GM19238 (cell line): Measurements from ENCODE around the gene CAPZB.

Experiments
- DNase-seq: peaks from one replicate; pipeline ENCODE4 v3.0.0; 2011; ENCODE audit warnings: low spot score; ENCODE audit not compliant: insufficient read length

CAPZB gene

DNA sequence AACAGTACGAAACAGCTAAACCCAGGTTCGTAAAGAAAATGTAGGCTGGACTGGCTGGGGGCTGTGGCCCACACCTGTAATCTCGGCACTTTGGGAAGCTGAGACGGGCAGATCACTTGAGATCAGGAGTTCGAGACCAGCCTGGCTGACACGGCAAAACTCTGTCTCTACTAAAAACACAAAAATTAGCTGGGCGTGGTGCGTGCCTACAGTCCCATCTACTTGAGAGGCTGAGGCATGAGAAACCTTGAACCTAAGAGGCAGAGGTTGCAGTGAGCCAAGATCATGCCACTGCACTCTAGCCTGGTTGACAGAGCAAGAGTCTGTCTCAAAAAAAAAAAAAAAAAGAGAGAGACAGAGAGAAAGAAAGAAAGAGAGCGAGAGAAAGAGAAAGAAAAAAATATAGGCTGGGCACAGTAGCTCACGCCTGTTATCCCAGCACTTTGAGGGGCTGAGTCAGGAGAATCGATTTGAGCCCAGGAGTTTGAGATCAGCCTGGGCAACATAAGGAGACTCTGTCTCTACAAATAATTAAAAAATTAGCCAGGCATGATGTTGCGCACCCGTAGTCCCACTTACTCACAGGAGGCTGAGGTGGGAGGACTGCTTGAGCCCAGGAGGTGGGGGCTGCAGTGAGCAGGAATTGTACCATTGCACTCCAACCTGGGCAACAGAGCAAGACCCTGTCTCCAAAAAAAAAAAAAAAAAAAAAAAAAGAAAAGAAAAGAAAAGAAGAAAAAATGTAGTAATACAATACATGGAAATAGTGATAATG, 35.7 kb downstream of the CAPZB start:
- DNase-seq: no peak

DNA sequence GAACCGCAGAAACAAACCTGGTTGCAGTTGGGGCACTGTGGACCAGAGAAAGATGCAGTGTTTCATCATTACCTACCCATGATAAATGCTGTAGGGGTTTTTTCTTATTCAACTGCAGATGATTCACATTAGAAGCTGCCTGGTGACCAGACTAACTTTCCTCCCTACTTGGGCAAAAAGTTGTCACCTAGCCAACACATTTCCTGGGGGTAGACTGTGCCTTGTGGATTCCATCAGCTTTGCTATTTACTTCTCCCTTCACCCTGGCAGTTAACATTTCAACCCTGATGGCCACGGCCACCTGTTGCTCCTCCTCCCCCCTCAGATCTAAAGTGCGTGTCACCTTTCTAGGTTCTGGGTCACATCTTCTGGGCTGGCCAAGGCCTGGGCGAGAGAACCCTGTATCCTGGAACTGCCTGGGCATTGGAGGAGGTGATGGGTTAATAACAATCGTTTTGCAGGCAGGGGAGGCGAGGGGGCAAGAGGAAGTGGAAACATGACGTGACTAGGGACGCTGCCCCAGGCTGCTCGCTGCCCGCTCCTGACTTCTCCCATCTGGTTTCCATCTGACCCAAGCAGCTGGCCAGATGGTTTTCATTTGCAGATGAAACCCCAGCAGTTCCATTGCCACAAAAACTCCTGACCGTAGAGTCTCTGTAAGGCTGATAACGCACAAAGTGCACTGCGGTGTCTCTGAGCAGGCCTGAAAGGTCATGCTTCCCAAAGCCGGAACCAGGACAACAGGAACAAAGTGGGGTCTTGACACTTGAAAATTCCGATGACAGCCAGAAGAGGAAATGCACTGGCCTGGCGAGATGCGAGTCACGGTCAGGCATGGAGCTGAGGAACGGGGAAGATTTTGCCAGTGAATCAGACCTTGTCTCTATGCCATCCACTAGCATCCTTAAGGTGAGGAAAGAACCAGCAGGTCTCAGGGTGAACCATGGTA, 36.6 kb downstream of the CAPZB start:
- DNase-seq: no peak

DNA sequence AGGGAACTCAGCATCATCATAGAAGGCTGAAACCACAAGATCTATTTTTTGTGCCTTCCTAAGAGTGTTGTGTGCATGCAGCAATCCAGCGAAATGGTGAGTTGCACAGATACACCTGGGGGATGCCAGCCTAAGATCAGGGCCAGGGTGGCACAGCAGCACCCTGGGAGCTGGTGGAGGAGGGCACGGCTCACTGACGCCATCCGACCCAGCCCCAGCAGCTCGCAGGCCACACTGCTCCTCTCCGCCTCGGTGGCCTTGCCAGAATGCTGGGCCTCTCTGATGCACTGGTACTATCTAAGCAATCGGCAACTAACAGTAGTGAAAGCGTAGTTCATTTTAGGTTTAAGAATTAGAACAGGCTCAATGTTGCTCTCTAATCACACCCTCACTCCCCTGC, 37.8 kb downstream of the CAPZB start:
- no peak for DNase-seq

DNA sequence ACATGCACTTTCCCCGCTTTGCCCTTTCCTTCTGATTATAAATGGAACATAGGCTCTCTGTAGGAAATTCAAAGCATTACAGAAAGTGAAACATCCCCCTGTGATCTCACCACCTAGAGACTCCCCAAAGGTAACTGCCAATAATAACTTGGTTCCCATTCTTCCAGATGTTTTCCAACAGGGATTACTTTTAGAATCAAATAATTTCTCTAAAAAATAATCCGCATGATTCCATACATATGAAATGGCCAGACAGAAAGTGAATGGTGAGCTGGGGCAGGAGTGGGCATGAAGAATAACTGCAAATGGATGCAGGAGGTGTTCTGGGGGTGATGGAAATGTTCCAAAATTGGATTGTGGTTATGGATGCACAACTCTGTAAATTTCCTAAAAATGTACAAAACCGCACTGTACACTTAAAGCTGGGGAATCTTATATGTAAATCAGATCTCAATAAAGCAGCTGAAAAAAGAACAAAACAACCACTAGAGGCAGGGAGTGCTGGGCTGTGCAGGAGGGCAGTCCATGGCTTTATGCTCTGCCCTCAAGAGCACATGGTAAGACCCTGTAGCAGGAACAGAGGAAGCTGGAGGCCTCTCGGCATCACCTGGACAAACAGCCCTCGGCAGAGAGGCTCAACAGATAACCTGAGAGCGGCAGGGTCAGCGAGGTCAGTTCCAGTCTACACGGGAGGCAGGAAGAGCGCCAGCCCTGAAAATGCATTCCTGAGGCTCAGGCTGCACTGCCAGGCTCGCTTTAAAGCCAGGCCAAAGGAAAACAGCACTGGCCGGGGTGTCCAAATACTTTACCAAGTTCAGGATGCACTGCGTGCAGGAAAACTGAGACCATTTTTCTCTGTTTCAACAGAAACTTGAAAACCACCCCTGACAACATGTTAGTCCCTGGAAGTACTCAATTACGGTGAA, 39.7 kb downstream of the CAPZB start:
- no peak for DNase-seq

DNA sequence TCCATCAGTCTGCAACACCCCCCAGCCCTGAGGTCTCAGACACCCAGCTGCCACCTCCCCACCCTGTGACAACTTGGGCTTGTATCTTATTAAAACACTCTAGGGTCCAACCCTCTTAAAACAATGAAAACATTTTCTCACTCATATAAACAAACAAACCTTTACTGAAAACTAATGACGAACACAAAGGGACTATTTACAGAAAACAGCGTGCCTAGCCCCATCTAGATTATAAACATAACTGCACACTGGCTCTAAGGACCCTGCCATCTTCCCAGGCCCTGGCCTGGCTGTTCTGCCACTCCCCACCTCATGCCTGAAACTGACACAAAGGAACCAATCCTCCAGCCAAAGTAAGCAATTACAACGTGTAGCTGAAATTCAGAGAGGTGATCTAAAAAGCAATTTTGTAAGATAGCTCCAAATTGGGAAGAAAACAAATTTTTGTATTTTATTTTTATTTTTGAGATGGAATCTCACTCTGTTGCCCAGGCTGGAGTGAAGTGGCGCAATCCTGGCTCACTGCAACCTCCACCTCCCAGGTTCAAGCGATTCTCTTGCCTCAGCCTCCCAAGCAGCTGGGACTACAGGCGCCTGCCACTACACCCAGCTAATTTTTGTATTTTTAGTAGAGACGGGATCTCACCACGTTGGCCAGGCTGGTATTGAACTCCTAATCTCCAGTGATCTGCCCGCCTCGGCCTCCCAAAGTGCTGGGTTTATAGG, 40.9 kb downstream of the CAPZB start:
- DNase-seq: no peak

DNA sequence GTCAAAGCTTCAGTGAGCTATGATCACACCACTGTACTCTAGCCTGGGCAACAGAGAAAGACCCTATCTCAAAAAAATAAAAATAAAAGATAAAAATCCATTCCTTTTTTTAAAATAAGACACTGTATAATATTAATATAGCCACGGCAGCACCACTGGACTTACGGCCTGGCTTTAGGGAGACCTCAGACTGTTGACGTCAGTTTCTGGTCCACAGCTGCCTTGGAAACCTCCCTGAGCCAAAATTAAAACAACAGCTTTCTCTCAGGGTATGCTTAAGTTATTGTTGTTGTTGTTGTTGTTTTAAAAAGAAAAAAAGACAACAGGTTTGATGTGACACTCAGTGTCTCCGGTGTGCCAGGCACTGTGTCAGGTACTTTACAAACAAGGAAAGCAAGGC, 42.0 kb downstream of the CAPZB start:
- no peak for DNase-seq

DNA sequence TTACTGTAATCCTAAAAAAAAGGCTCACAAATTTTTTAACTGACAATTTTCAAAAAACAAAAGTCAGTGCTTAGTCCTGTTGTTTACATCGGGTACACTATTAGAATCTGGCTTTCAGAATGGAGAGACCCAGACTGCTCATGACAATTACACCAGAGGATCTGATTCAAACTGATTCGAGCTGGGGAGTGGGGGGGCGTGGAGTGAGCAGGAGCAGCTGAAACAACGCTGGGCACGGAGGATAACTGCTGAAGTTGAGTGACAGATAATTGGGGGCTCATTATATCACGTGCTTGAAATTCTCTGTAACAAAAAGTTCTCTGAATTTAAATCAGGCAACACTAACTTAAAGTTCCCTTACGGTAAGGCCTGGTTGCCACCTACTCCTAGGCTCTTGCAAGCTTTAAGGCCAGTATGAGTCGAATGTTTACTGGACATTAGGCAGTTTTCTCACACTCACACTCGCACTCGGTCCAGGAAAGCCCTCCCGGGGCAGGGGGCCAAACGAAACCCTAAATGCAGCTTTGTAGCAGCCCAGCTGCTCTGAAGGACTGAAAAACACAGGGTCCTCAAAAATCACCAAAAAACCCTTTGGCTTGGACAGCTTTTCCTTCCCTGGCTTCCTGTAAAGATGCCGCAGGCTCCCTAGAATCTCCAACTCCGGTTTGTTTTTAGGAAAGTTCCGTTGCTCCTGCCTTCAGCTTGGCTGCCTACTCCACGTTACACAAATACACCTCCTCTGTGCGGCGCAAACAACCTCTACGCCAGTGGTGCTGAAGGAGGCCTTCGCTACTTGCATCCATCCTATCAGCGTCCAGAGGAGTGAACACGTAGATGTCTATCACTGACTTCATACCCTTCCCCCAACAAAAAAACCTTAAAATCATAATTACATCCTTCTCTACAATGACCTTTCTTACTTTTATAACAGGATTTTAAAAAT, 42.9 kb downstream of the CAPZB start:
- no peak for DNase-seq

DNA sequence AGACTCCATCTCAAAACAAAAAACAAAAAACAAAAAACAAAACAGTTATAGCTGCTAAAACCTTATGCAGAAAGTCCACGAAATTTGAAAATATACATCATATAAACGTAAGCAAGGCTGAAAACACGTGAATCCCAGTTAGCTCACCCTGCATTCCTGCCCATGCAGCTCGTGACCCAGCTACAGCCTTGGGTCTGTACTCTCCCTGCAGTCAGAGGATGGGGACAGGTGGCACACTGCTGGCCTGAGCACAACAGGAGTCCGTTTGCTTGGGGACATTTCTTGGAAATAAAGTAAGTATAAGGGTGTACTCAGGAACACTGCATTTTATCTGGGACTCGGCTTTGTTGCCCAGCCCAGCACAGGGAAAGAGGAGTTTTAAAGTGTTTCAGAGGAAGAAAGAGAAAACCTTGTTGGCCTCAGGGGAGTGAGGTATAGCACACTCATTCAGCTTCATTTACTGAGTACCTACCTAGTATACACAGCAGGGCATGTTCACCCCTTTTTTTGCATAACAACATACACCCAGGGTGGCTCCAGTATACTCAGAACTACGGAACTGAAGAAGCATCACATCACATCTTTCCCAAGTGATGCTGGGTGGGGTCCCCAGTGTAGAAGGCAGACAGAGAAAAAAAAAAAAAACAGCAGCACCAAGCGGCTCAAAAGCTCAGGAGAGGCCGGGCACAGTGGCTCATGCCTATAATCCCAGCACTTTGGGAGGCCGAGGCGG, 44.1 kb downstream of the CAPZB start:
- DNase-seq: no peak

DNA sequence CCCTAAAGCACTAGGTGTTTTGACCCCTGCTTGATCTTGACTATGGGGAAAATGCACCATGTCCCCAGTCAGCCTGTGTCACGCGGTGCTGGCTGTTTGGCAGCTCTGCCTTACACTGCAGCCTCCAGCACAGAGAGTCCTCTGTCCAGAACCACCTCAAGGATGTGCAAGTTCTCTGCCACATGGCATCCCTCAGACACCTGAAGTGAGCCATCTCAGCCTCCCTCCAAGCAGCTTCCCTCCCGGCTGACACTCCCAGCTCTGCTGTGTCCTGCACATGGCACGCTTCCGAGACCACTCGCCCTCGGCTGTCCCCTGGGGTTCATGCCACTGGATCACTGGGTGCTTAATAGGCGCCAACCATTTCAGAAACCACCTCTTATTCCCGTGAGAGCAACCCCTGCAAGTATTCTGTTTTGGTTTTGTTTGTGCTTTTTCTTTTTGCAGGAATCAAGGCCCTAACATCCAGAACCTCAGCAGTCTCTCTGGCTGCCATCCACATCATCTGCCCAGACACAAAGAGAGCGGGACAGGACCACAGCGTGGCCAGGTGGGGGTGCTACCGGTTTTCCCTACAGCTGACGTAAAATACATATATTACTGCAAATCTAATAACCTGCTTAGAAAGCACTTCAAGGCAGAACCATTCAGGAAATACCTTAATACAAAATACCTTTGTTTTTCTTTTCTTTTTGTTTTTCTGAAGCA, 45.7 kb downstream of the CAPZB start:
- DNase-seq: no peak

DNA sequence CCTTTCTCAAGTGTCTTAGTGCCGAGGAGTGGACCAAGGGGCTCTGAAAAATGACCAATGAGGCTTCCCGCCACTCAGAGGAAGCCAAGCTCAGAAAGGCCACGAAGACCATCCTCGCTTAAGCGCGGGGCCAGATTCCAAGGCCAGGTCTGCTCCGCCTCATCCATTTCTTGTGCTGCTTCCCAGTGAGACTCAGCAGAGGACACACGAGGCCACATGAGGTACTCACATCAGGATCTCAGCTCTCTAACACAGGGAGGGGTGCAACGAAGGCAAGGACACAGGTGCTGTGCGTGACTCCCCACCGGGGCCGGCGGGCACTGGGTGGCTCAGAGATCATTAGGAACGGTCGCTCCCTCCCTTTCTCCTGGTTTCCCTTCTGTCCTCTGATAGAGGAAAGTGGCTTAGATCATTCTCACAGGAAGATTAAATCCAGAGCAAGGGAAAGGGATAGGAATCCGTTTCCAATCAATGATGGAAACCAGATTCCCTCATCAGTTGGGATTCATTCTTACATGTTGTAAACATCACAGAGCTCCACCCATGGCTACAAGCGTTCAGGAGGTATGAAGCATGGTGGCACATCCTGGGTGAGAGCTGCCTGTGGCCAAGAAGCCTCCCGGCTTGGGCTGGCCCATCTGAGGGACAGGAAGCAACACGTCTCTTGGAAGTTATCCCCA, 46.7 kb downstream of the CAPZB start:
- DNase-seq: no peak

DNA sequence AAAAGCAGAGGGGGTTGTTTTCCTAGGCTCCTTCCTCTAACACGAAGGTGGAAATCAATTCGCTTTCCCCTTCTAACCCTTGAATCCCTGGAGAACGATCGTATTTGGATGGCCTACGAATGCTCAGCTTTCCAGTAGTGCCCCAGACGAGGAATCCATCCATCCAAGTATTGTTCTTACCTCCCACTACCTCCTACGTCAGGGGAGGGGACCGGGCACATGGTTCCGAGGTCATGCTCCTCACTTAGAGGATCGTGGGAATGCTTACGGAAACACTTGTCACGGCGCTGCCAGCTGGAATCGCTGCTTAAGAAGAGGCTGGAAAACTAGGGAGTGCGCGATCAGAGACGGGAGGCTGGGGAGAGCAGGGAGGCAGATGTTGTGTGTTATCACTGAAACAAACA, 47.4 kb downstream of the CAPZB start:
- no peak for DNase-seq

DNA sequence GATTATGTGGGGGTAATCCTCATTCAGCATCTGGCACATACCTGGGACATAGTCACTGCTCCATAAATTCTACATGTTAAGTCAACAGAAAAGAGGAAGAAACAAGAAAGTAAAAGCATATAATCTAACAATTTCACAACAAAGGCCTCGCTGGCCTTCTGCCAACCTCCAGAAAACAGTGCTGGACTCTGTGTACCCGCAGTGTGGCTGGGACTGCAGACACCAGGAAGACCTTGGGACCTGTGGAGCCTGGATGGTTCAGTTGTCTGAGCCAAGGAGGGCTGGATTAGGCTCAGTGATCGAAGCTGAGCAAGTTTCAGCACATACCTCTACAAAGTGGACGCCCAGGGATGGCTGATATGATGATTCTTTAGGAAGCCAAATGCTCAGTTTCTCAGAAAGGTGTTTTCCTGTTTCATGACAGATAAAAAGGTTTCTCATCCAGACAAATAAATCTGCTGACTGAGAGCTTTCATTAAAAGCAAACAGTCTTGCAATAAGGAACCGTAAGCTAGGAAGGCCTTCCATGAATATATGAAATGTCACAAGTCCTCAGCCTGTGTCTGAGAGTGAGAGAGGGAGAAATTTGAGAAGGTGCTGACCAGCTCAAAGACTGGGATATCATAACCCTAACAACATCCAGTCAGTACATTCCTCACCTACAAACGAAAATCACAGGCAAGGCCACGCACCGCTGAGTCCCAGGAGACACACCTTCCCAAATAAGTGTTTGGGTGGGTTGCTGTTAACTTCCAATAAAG, 48.4 kb downstream of the CAPZB start:
- DNase-seq: no peak

DNA sequence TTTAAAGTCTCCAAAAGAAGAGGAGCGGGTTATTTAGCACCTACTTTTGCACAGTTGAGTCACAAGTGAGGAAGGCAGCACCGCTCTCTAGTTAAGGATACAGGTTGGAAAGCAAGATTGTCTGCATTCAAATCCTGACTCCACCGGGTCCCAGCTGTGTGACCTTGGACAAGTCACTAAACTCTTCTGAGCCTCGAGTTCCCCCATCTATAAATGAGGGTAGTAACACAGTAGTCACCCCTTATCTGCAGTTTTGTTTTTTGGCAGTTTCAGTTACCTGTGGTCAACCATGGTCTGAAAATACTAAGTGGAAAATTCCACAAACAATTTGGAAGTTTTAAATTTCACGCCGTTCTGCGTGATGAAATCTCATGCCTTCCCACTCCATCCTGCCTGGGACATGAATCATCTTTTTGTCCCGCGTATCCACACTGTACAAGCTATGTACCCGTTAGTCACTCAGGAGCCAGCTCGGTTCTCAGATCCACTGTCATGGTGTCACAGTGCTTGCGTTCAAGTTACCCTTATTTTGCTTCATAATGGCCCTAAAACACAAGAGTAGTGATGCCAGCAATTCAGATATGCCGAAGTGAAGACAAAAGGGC, 49.4 kb downstream of the CAPZB start:
- no peak for DNase-seq

DNA sequence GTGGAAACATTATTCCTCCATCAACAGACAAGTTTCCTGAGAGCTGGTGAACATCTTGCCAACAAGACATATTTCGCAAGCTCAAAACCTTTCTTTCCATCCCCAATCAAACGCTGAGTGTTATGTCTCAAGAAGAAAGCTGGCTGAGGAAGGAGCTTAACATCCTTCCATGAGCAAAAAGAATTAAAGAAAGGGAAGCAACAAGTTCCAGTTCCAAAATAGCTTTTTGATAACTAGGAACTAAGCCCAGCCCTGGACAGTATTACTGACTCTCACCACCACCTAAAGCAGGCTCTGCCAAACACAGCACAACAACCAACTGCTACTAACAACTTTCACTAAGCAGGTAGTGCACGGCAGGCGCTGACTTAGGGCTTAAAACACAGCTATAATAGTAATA, 50.2 kb downstream of the CAPZB start:
- no peak for DNase-seq

DNA sequence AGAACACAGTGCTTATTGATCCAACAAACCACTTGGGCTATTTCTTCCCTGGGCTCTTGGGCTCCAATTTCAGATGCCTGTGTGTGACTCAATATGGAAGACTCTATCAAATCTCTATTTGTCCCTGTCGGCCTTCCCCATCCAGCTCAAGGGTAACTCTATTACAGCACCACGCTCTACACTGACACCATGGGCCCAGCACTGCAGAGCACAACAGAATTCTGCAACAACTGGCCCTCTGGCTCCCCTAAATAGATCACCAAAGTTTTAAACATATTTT, 51.7 kb downstream of the CAPZB start:
- no peak for DNase-seq

DNA sequence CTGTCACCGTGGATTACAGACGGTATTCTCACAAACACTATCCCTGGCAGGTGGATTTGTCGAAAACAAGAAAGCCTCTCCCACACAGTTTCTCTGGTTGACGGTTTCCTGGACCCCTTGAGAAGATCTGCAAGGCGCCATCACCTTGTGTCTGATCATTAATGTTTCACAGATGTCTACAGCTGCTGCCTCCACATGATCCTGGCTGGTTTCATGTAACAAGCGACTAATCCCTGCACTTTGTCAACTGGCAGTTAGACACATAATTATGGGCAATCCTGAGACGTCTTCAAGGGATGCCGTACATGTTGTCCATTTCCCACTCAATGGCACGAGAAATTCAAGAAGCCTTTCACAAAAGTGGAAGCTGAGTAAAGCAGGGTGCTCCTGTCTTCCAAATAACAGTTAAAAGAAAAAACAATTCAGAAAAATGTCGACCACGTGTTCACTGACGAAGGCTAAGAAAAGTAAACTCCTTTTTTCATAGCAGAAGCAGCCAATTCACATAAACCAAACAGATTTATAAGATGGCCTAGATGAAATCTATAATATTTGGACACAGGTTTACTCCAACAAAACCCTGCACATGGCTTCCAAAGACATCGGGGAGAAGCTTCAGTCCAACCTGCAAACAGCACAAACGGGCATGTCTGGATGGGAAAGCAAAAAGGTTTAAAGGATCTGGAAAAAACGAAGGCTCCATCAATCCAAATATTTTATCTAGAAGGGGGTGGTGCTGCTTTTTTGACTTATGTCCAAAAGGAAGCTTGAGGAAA, 52.2 kb downstream of the CAPZB start:
- DNase-seq: no peak
